NCI-H1105 treated with DMSO at 0.1 percent for 48 hours (cell line): ENCODE results near the gene ADAMTS6.

Experiments used
- DNase-seq: peaks from one replicate; lab custom pipeline; 2025; lab: John Stamatoyannopoulos, UW

The ADAMTS6 gene

GRCh38 chr5:65279603-65280002 is 202.1 kb downstream of the ADAMTS6 start:
- DNase-seq, result no peak

GRCh38 chr5:65276178-65276890 is 205.4 kb downstream of the ADAMTS6 start:
- no peak for DNase-seq

- DNase-seq, result no peak
Observed at GRCh38 chr5:65271906-65272305, 209.8 kb downstream of the ADAMTS6 start.

- no peak for DNase-seq
Observed at GRCh38 chr5:65268525-65268924, 213.2 kb downstream of the ADAMTS6 start.

GRCh38 chr5:65264420-65264819 is 217.3 kb downstream of the ADAMTS6 start:
- no peak for DNase-seq

GRCh38 chr5:65263321-65263720 is 218.4 kb downstream of the ADAMTS6 start:
- DNase-seq, result no peak

- DNase-seq, result no peak
Observed at GRCh38 chr5:65262649-65263059, 219.1 kb downstream of the ADAMTS6 start.

GRCh38 chr5:65262096-65262495 is 219.6 kb downstream of the ADAMTS6 start:
- DNase-seq, result peak; percentile 59

GRCh38 chr5:65261499-65261898 is 220.2 kb downstream of the ADAMTS6 start:
- DNase-seq, result no peak

GRCh38 chr5:65255294-65255693 is 226.4 kb downstream of the ADAMTS6 start:
- no peak for DNase-seq

- no peak for DNase-seq
Observed at GRCh38 chr5:65252977-65253376, 228.7 kb downstream of the ADAMTS6 start.

- DNase-seq, result no peak
Observed at GRCh38 chr5:65248896-65249295, 232.8 kb downstream of the ADAMTS6 start.

GRCh38 chr5:65247594-65247993 is 234.1 kb downstream of the ADAMTS6 start:
- no peak for DNase-seq

GRCh38 chr5:65246741-65247140 is 235.0 kb downstream of the ADAMTS6 start:
- DNase-seq, result no peak

GRCh38 chr5:65244031-65244430 is 237.7 kb downstream of the ADAMTS6 start:
- no peak for DNase-seq

- DNase-seq, result no peak
Observed at GRCh38 chr5:65243161-65243560, 238.6 kb downstream of the ADAMTS6 start.

GRCh38 chr5:65229841-65230240 is 251.9 kb downstream of the ADAMTS6 start:
- DNase-seq, result no peak

GRCh38 chr5:65213921-65214525 is 267.7 kb downstream of the ADAMTS6 start:
- DNase-seq, result no peak

- DNase-seq, result no peak
Observed at GRCh38 chr5:65209341-65209740, 272.4 kb downstream of the ADAMTS6 start.

- DNase-seq, result no peak
Observed at GRCh38 chr5:65204966-65205365, 276.8 kb downstream of the ADAMTS6 start.

GRCh38 chr5:65203746-65204145 is 278.0 kb downstream of the ADAMTS6 start:
- DNase-seq, result no peak

- no peak for DNase-seq
Observed at GRCh38 chr5:65199993-65200675, 281.6 kb downstream of the ADAMTS6 start.

GRCh38 chr5:65198456-65199120 is 283.1 kb downstream of the ADAMTS6 start:
- no peak for DNase-seq
